ENCODE results near the gene CLIC6.
A peak's percentile ranks its signal among the peaks of the same experiment; 100 is the strongest.

Gene CLIC6

DNA sequence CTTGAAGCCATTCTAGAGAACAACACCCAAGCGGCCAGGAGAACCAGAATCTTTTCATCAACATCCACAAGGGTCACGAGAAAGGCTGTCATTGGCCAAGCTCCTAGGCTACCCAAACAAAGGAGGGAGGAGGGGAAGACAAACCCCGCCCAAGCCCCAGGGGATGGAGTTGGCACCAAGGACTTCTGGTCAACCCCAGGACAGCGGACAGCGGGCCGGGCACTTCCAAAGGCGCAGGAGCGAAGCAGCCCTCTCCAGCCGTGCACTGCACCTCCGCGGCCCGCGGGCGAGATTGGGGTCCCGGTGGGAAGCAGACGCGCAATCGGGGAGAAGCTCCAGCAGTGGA is at the start of gene CLIC6:
Gene CLIC6, plus strand, starts transcription at position 192 of the 346 bp plus-strand sequence. CDS start 395 bp downstream, outside the sequence.
- Histone ChIP-seq H3K4me1 (ENCODE audit: insufficient read depth, low read length) (peaks cover 4% of the 10 kb centered on the region; the same call in 1 of the 2 replicates), H3K9me3 (ENCODE audit: control insufficient read depth, insufficient read depth, low read length) (no peaks in the 10 kb centered on the region), H3K9ac (ENCODE audit: low read depth, low read length) (peak within 1 kb of the TSS; percentile 76), H3K36me3 (ENCODE audit: insufficient read depth, low read length) (no peaks in the 10 kb centered on the region)

GRCh38 chr21:34619841-34620665 is 48.7 kb upstream of the CLIC6 start:
- Histone ChIP-seq H3K9me3 (ENCODE audit: control insufficient read depth, insufficient read depth, low read length) (no peaks in the 10 kb centered on the region), H3K36me3 (ENCODE audit: insufficient read depth, low read length) (no peaks in the 10 kb centered on the region), H3K9ac (ENCODE audit: low read depth, low read length) (no peak overlapping the region), H3K4me1 (ENCODE audit: insufficient read depth, low read length) (no peaks in the 10 kb centered on the region)

GRCh38 chr21:34621434-34622350 is 47.1 kb upstream of the CLIC6 start:
- no peaks in the 10 kb centered on the region for H3K36me3 ChIP-seq (ENCODE audit: insufficient read depth, low read length)
- no peaks in the 10 kb centered on the region for H3K9me3 ChIP-seq (ENCODE audit: control insufficient read depth, insufficient read depth, low read length)
- no peaks in the 10 kb centered on the region for H3K4me1 ChIP-seq (ENCODE audit: insufficient read depth, low read length)
- H3K9ac ChIP-seq (ENCODE audit: low read depth, low read length) = no peak overlapping the region

DNA sequence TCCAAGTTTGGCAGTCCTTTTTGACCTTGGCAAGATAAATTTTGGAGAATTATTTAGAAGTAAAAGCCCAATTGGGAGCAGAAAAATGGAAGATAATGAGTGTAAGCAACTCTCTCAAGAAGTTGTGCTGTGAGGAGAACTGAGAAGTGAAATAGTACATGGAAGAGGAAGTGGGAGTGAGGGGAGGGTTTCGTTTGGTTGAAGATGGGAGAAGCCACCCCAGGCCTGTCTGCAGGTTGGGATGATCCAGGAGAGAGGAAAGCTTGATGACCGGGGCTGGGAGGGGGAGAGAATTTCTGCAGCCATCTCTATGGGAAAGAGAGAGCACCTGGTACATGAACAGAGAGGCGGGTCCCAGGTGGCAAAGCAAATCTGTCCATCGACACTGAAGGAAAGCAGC is 45.3 kb upstream of the CLIC6 start:
- H3K4me1 ChIP-seq (ENCODE audit: insufficient read depth, low read length) = no peaks in the 10 kb centered on the region
- no peak overlapping the region for H3K9ac ChIP-seq (ENCODE audit: low read depth, low read length)
- no peaks in the 10 kb centered on the region for H3K36me3 ChIP-seq (ENCODE audit: insufficient read depth, low read length)
- H3K9me3 ChIP-seq (ENCODE audit: control insufficient read depth, insufficient read depth, low read length) = no peaks in the 10 kb centered on the region

GRCh38 chr21:34625030-34625593 is 43.7 kb upstream of the CLIC6 start:
- Histone ChIP-seq H3K36me3 (ENCODE audit: insufficient read depth, low read length) (no peaks in the 10 kb centered on the region), H3K4me1 (ENCODE audit: insufficient read depth, low read length) (no peaks in the 10 kb centered on the region), H3K9ac (ENCODE audit: low read depth, low read length) (no peak overlapping the region), H3K9me3 (ENCODE audit: control insufficient read depth, insufficient read depth, low read length) (no peaks in the 10 kb centered on the region)

GRCh38 chr21:34626131-34626530 is 42.7 kb upstream of the CLIC6 start:
- Histone ChIP-seq H3K9me3 (ENCODE audit: control insufficient read depth, insufficient read depth, low read length) (no peaks in the 10 kb centered on the region), H3K36me3 (ENCODE audit: insufficient read depth, low read length) (no peaks in the 10 kb centered on the region), H3K9ac (ENCODE audit: low read depth, low read length) (no peak overlapping the region), H3K4me1 (ENCODE audit: insufficient read depth, low read length) (no peaks in the 10 kb centered on the region)

GRCh38 chr21:34630536-34631143 is 38.2 kb upstream of the CLIC6 start:
- Histone ChIP-seq H3K36me3 (ENCODE audit: insufficient read depth, low read length) (no peaks in the 10 kb centered on the region), H3K9ac (ENCODE audit: low read depth, low read length) (no peak overlapping the region), H3K4me1 (ENCODE audit: insufficient read depth, low read length) (no peaks in the 10 kb centered on the region), H3K9me3 (ENCODE audit: control insufficient read depth, insufficient read depth, low read length) (no peaks in the 10 kb centered on the region)

GRCh38 chr21:34632498-34632897 is 36.3 kb upstream of the CLIC6 start:
- no peak overlapping the region for H3K9ac ChIP-seq (ENCODE audit: low read depth, low read length)
- no peaks in the 10 kb centered on the region for H3K36me3 ChIP-seq (ENCODE audit: insufficient read depth, low read length)
- H3K9me3 ChIP-seq (ENCODE audit: control insufficient read depth, insufficient read depth, low read length) = no peaks in the 10 kb centered on the region
- H3K4me1 ChIP-seq (ENCODE audit: insufficient read depth, low read length) = no peaks in the 10 kb centered on the region

DNA sequence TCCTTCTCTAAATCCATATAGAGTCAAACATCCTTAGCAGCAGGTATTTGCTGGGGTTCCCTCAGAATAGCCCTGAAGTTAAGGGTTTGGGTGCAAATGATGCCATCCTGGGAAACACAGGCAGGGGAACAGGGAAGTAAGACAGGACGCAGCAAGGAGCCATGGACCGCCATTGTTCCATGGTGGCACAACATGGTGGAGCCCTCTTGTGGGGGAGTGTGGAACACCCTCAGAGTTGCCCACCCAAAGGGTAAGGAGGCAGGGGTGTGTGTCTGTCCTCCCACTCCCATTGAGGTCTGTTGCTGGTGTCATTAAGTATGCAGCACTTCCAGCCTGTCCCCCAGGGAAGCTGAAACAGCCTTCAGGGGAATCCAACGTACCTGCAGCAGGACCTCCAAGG is 33.5 kb upstream of the CLIC6 start:
- no peaks in the 10 kb centered on the region for H3K36me3 ChIP-seq (ENCODE audit: insufficient read depth, low read length)
- H3K4me1 ChIP-seq (ENCODE audit: insufficient read depth, low read length) = no peaks in the 10 kb centered on the region
- no peaks in the 10 kb centered on the region for H3K9me3 ChIP-seq (ENCODE audit: control insufficient read depth, insufficient read depth, low read length)
- no peak overlapping the region for H3K9ac ChIP-seq (ENCODE audit: low read depth, low read length)

DNA sequence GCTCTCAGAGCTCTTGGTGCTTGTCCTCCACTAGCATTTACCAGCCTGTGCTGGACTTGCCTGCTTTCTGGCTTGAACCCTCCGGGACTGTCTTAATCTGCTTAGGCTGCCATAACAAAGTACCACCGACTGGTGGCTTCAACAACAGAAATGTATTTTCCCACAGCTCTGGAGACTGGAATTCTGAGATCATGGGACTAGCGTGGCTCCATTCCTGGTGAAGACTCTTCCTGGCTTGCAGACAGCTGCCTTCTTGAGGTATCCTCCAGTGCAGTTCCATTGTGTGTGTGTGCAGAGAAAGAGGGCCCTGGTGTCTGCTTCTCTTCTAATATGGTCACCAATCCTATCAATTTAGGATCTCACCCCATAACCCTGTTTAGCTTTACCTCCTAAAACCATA is 31.8 kb upstream of the CLIC6 start:
- no peak overlapping the region for H3K9ac ChIP-seq (ENCODE audit: low read depth, low read length)

GRCh38 chr21:34639250-34639649 is 29.5 kb upstream of the CLIC6 start:
- no peaks in the 10 kb centered on the region for H3K4me1 ChIP-seq (ENCODE audit: insufficient read depth, low read length)
- no peak overlapping the region for H3K9ac ChIP-seq (ENCODE audit: low read depth, low read length)
- no peaks in the 10 kb centered on the region for H3K36me3 ChIP-seq (ENCODE audit: insufficient read depth, low read length)
- H3K9me3 ChIP-seq (ENCODE audit: control insufficient read depth, insufficient read depth, low read length) = no peaks in the 10 kb centered on the region

More for the DNA sequence above, 31.8 kb upstream of the CLIC6 start:
- Histone ChIP-seq H3K36me3 (ENCODE audit: insufficient read depth, low read length) (no peaks in the 10 kb centered on the region), H3K4me1 (ENCODE audit: insufficient read depth, low read length) (no peaks in the 10 kb centered on the region), H3K9me3 (ENCODE audit: control insufficient read depth, insufficient read depth, low read length) (no peaks in the 10 kb centered on the region)

DNA sequence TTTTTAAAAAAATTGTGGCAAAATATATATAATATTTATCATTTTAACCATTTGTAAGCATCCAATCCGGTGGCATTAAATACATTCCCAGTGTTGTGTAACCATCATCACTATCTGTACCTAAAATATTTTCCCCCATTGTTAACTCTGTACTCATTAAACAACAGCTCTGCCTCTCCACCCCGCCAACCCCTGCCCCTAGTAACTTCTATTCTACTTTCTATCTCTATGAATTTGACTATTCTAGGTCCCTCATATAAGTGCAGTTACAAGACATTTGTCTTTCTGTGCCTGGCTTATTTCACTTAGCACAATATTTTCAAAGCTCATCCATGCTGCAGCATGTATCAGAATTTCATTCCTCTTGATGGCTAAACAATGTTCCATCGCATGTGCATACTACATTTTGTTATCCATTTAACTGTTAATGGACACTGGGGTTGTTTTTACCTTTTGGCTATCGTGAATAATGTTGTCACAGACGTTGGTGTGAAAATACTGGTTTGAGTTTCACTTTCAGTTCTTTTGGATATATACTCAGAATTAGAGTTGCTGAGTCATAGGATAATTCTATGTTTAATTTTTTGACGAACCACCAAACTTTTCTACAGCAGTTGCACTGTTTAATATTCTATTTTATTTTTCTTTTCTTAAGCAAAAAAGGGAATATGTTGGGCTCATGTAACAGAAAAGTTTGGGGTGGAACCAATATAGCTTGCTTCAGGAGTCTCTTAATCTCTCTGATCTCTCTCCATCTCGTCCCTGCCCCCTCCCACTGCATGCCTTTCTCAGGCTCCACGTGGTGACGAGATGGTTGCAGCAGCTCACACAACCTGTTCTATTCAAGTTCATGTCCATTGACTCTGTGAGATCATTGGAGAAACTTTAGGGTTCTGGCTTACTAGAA is 28.7 kb upstream of the CLIC6 start:
- Histone ChIP-seq H3K4me1 (ENCODE audit: insufficient read depth, low read length) (no peaks in the 10 kb centered on the region), H3K9me3 (ENCODE audit: control insufficient read depth, insufficient read depth, low read length) (no peaks in the 10 kb centered on the region), H3K36me3 (ENCODE audit: insufficient read depth, low read length) (no peaks in the 10 kb centered on the region), H3K9ac (ENCODE audit: low read depth, low read length) (no peak overlapping the region)

GRCh38 chr21:34640858-34641257 is 27.9 kb upstream of the CLIC6 start:
- H3K4me1 ChIP-seq (ENCODE audit: insufficient read depth, low read length) = no peaks in the 10 kb centered on the region
- H3K9me3 ChIP-seq (ENCODE audit: control insufficient read depth, insufficient read depth, low read length) = no peaks in the 10 kb centered on the region
- no peaks in the 10 kb centered on the region for H3K36me3 ChIP-seq (ENCODE audit: insufficient read depth, low read length)
- no peak overlapping the region for H3K9ac ChIP-seq (ENCODE audit: low read depth, low read length)

Measured in ES-I3 (cell line).